Stimulated activated CD8-positive, alpha-beta memory T cell treated with anti-CD3 and anti-CD28 coated beads, Interleukin-12 subunit alpha, Interleukin-12 subunit beta, amount 100 ng/mL, for 24 hours (primary cell): ENCODE data around the gene TSPAN19.

Experiments
- DNase-seq: peaks from one replicate; pipeline ENCODE4 v3.0.0-alpha.2; 2020; ENCODE audit errors: extremely low read depth

TSPAN19 gene

DNA sequence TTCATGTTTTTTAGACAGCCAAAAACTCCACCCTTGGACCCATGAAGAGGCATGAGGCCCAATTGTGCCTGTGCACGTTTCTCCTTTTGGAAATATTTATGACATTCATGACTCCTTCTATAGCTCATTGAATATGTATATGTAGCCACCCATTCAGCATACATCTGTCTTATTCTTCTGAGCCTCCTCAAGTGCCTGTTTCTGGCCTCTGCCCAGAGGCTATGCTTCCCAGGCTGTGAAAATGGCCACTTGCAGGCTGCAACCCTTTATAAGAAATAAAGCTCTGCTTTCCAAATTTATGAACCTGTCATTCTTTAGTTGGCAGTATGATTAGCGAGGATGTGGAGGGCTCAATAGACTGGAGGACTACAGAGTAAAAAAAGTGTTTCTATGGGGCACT, 35.3 kb downstream of the TSPAN19 start:
- no peak for DNase-seq

DNA sequence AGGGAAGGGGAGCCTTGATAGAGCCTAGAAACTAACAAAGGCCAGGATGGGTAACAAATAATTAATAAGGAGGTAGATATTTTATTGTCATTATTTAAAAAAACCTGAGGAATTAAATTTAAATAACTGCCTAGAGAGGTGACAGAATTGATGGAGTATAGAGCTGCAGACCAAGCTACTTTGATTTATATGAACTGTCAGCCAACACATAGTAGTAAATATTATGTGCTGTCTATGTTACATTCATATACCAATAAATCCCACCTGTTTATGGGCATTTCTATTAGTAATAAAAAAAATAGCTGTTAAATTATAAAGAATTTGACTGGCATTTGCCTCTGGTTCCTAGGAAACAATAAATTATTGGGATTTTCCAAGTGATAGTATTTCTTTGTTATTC, 37.7 kb downstream of the TSPAN19 start:
- no peak for DNase-seq

DNA sequence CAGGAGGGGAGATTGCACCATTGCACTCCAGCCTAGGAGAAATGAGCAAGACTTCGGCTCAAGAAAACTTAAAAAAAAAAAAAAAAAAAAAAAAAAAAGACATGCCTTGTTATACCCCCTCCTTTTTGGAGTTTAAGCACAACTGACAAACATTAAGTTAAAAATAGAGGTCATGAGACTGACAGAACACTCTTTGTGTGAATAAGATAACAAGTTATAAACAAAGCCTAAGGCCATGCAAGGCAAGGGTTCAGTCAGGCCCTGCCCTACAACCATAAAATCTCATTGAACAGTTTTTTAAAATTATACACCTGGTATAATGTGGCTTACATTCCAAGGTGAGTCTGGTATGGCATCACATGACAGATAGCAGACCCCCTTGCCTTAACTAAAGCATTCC, 39.3 kb downstream of the TSPAN19 start:
- DNase-seq: no peak

DNA sequence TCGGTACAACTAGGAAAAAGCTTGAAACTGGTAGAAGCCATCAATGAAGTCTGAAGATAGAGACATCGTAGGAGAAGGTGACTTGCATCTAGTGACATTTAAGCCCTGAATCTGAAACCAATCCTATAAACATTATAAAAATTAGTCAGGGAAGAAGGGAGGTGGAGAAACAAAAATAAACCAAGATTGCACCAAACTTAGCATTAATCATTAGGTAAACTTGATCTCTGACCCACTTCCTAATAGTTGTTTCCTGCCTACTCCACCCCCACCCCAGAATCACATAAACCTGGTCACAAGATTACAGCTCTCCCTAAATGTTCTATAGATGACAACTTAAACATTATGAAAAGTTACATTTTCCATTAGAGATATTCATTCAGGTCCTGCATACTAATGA, 40.4 kb downstream of the TSPAN19 start:
- no peak for DNase-seq

DNA sequence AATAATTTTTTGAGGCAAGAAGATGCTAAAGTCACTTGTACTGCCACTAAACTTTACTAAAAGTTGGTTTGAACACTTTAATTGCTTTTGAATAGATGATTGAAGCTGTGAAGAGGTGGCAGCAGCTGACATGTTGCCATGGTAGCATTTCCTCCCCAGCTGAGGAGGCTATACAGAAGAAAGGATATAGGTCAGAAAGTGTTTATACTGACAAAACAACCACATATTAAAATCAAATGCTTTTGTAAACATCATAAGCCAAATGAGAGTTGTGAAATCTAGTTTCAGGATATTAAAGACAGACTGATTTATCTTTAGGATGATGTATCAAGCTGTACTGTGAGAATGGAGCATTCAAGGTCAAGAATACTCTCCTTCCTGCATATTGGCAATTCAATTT, 41.7 kb downstream of the TSPAN19 start:
- no peak for DNase-seq

DNA sequence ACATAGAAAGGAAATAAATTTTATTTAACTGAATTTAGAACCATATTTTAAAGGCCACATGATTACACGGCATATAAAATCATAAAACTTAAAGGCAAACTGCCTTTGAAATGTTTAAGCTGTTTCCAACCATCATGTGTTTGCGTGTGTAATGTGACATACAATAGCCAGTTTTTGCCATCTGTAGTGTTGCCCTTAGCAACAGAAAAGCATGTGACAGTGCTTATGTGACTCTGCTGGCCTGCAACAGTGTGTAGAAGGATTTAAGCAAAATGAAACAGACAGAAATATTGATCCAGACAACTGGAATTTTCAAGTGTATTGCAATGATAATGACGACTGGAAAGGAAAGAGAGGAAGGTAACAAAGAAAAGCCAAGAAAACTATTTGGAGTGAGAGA, 49.5 kb downstream of the TSPAN19 start:
- DNase-seq: no peak

DNA sequence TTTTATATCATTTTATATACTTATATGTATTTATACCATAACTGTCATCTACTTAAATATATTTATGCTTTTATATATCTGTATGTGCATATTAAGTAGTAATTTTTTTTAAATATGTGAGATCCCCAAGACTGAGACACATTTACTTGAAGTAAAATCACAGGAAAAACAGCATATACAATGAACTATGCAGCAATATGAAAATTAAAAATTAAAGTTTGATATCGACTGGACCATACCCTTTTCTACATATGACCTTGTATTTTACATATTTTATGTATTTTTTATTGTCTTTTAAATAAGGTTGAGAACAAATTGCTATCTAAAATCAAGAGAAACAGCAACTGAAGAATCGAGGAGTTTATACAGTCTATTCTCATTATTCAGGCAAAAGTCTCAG, 50.0 kb downstream of the TSPAN19 start:
- no peak for DNase-seq

DNA sequence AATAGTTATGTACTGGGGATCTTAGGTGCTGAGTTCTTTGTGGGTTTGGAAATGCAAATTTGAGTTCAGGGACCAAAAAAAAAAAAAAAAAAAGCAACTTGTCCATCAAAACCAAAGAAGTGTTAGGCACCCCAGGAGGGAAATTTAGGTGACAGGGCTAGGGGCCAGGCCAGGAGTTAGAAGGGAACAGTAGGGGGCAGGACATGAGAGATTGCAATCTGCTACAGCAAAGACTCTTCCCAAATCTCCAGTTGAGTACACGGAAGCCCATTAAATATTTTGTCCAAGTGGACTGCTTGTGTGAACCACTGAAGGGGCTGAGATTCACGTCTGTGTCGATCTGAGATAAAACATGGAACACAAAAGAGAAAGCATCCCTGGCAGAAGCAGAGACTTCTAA, 52.8 kb downstream of the TSPAN19 start:
- no peak for DNase-seq

DNA sequence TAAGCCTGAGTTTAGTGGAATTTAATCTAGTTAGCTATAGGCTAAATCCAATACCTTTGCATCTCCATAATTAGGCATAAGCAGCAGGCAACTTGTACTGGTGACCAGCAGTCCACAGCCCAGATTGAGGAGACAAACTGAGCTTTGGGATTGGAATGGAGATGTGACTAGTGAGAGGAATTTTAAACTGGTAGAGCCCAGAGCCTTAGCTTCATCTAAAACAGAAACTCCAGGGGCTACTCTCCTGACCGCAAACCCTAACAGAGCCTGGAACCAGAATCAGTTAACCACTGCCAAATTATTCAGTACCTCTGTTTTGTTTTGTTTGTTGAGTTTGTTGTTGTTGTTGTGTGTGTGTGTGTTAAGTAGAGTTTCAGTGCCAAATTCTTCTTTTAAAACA, 53.2 kb downstream of the TSPAN19 start:
- DNase-seq: no peak

DNA sequence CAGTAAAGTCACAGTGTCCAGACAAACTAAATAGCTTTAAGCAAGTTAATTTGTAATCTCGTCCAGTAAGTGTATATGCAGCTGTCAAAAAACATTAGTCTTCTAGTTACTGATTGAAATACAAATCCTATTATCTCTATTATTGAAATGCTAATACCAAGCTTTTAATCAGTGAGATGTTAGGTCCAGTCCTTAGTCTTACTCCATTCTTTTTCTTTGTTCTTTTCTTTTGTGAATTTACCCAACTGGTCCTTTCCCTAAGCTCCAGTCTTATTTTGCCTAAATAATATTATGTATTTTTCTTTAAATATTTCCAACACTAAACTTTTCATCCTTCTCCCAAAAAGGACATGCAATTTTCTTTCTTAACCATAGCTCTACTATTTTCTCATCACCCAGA, 57.2 kb downstream of the TSPAN19 start:
- DNase-seq: no peak

DNA sequence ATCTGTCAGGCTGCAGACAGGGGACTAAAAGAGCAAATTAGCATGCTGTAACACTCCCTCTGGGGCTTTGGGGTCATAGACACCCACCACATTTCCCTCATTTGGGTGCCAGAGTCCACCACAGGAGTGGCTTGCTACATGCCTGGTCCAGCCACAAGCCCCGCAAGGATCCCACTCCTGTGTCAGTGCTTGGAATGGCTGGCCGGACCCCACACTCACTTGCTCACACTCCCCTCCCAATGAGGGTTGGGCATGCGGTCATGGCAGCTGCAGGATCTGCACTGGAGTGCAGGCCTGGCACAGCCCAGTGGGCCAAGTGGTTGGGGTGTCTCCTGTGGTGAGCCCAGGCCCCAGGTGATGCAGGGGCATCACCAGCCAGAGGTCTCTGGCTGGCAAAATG, 59.9 kb downstream of the TSPAN19 start:
- no peak for DNase-seq

DNA sequence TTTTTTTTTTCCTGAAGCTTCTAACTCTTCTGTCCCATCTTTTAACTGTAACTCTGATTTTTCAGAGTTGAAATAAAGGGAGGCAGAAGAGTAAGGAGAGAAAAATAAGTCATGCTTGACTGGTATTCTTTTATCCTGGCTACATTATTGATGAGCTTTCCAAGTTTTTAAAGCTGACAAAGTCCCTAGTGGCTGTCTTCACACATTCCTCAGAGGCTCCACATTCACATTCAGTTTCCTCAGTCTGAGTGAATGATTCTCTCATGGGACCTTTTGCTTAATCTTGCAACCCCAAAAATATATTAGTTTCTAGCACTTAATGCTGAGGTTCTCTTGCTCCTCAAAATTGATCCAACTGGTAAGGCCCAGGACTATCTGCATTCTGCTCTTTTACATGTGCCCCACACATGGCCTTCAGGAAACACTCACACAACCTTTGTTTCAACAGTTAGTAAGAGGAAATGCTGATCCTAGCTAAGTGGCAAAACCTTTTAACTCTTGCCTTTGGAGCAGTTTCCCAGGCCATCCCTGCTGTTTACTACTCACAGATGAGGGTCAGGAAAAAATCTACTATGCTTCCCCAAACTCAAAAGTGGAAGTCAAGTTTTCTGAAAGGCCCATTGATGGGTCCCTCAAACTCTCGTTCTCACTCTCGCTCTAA, 61.8 kb downstream of the TSPAN19 start:
- DNase-seq: no peak

DNA sequence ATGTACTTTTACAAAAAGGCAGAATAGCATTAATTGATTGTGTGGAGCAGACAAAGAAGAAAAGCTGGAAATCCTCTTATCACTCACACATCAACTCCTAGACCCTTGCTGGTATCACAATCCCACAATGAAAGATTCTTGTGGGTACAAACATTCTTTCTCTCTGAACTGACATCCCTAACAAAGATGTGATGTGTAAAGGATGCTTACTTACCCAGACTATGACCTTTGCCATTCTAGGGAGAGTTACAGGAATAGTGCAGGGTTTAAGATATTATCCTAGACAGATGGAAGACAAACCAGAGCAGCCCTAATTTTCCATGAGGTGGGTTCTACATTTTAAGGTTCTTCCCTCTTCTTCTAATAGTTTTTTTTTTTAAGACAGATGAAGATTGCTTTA, 63.1 kb downstream of the TSPAN19 start:
- DNase-seq: no peak

DNA sequence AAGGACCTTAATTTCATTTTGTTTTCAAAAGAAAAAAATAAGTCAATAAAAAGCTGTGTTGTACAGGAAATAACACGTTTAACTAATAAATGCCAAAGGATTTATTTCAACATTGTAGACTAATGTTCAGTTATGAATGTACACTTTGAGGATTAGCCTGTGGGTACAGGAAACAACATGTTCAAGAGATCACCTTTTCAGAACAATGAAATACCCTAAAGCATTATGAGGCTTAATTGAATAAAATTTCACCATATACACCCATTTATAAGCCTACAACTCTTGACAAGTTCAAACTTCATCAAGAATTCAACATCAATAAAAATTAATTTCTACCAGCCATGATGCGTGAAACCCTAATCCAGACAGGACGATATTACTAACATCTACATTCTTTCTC, 66.9 kb downstream of the TSPAN19 start:
- no peak for DNase-seq
